Brain microvascular endothelial cell (primary cell): Measurements from ENCODE around the gene CTRL.
"Not testable (repeated sequence)": the region's sequence is repeated elsewhere in the genome, so short reads cannot be mapped to it uniquely, and the experiment has no call there.

Experiments
- DNase-seq: peaks from one replicate; pipeline ENCODE4 v3.0.0-alpha.2; 2020
- H3K27ac ChIP-seq: fragments of 250-450 bp; sonication (Bioruptor Pico); 2 replicates; pipeline ENCODE4 v1.5.1; 2020; ENCODE audit warnings: mild to moderate bottlenecking, moderate library complexity
- H3K27me3 ChIP-seq: fragments of 250-450 bp; sonication (Bioruptor Pico); replicated peaks from 2 replicates; pipeline ENCODE4 v1.5.1; 2020; ENCODE audit warnings: mild to moderate bottlenecking
- H3K36me3 ChIP-seq: fragments of 250-450 bp; sonication (Bioruptor Pico); replicated peaks from 2 replicates; pipeline ENCODE4 v1.5.1; 2020; ENCODE audit warnings: mild to moderate bottlenecking
- H3K4me3 ChIP-seq: 2 replicates; pipeline ENCODE4 v1.5.1; 2011; ENCODE audit warnings: low read depth, mild to moderate bottlenecking, control low read depth, low read length, moderate library complexity
- CTCF ChIP-seq: IDR thresholded peaks from 2 replicates; pipeline ENCODE4 v1.5.1; 2011; ENCODE audit warnings: low read depth, mild to moderate bottlenecking, moderate library complexity, low read length, control low read depth, inconsistent platforms; ENCODE audit errors: missing control alignments
- in situ Hi-C: cut with HindIII; loops from 2 replicates; pipeline ENCODE4 v1.10.0; 2017; ENCODE audit warnings: low sequenced_read_pairs, low pct_ligation_motif_present

Gene CTRL

GRCh38 chr16:67922221-67922620, 9.4 kb downstream of the CTRL start:
- no peak for DNase-seq
- Histone ChIP-seq H3K27ac (no peak overlapping the region), H3K27me3 (no peaks in the 10 kb centered on the region), H3K36me3 (no peaks in the 10 kb centered on the region), H3K4me3 (no peak overlapping the region)
- TF ChIP-seq CTCF: no peak
- in situ Hi-C loops: loop anchor here (25.0 kb wide), 2 partner anchors 110 to 210 kb away; partner anchors contain the start of genes GFOD2, RANBP10 and TSNAXIP1

- Histone ChIP-seq H3K36me3 (peaks cover 3% of the 10 kb centered on the region), H3K4me3 (no peak overlapping the region), H3K27me3 (no peaks in the 10 kb centered on the region), H3K27ac (no peak overlapping the region)
- in situ Hi-C loops: loop anchor here (25.0 kb wide), 2 partner anchors 107 to 207 kb away; partner anchors contain the start of genes GFOD2, RANBP10 and TSNAXIP1
- DNase-seq: no peak
- no peak for TF ChIP-seq CTCF
Measured at GRCh38 chr16:67919622-67920221, 11.9 kb downstream of the CTRL start.

- no peak overlapping the region for H3K4me3 ChIP-seq
- H3K27ac ChIP-seq: no peak overlapping the region
- DNase-seq: peak; percentile 84
- H3K36me3 ChIP-seq: peaks cover 3% of the 10 kb centered on the region
- in situ Hi-C loops: loop anchor here (25.0 kb wide), 2 partner anchors 106 to 206 kb away; partner anchors contain the start of genes GFOD2, RANBP10 and TSNAXIP1
- H3K27me3 ChIP-seq: no peaks in the 10 kb centered on the region
- no peak for TF ChIP-seq CTCF
Measured at GRCh38 chr16:67917852-67918236, 13.8 kb downstream of the CTRL start.

GRCh38 chr16:67917140-67917851, 14.4 kb downstream of the CTRL start:
- in situ Hi-C loops: loop anchor here (25.0 kb wide), 2 partner anchors 105 to 205 kb away; partner anchors contain the start of genes GFOD2, RANBP10 and TSNAXIP1
- no peak for DNase-seq
- Histone ChIP-seq H3K4me3 (no peak overlapping the region), H3K27ac (no peak overlapping the region), H3K27me3 (no peaks in the 10 kb centered on the region), H3K36me3 (peaks cover 3% of the 10 kb centered on the region)
- TF ChIP-seq CTCF: no peak

- Histone ChIP-seq H3K27ac (no peak overlapping the region), H3K27me3 (no peaks in the 10 kb centered on the region), H3K36me3 (peaks cover 3% of the 10 kb centered on the region), H3K4me3 (no peak overlapping the region)
- in situ Hi-C loops: loop anchor here (25.0 kb wide), 2 partner anchors 104 to 204 kb away; partner anchors contain the start of genes GFOD2, RANBP10 and TSNAXIP1
- DNase-seq: no peak
- TF ChIP-seq CTCF: no peak
Measured at GRCh38 chr16:67915831-67916723, 15.6 kb downstream of the CTRL start.

- in situ Hi-C loops: loop anchor here (25.0 kb wide), 2 partner anchors 103 to 203 kb away; partner anchors contain the start of genes GFOD2, RANBP10 and TSNAXIP1
- H3K4me3 ChIP-seq, H3K27me3 ChIP-seq, DNase-seq, H3K27ac ChIP-seq, H3K36me3 ChIP-seq: not testable (repeated sequence)
Measured at GRCh38 chr16:67915496-67915769, 16.2 kb downstream of the CTRL start.
